Measurements from ENCODE around the gene PLXNA2.

PLXNA2 gene

DNA sequence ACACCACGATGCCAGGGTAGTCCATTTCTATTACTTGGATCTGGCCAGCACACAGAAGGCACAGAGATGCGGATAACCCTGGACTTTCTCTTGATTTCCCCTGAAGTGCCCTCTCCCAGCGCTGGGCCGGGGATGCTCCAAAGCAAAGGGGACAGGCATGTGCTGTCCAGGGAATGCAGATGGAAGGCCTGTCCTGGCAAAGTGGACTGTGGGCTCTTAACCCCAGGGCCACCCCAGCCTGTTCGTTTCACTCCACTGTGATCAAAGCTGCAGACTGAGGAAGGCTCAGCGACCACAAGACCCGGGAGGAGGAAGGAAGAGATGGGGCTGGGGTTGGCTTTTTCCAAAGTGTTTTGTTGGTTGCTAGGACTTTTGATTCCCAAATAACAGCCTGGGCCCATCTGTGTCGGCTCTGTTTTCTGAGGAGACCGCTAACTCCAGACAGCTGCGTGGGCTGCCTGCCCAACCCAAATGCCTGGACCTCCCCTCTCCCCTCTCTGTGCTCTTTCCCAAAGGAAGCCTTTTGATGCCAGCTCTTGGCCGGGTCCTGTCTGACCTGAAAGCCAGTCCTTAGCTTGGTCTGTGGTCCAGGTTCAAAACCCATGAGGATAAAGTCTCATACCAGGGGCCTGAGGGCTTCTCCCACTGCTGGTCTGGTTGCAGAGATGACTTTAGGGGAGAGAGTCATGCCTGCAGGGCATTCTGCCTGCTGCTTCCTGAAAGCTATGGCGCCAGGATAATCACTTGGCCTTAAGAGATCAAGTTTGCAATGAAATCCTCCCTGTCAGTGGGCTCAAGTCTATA is 213.7 kb downstream of the PLXNA2 start:
- H3K4me3 ChIP-seq (ENCODE audit: low read depth, low read length), result no peak overlapping the region
- ChIA-PET POLR2A (interaction anchor here (0.6 to 1.6 kb wide), 4 partner anchors 36 to 214 kb away, joined by 3 to 5 read pairs (median 4); partner anchors contain the start of gene PLXNA2), CTCF (interaction anchor here (0.7 to 25.1 kb wide), 10 partner anchors 9 to 216 kb away, joined by 3 to 990 read pairs (median 5); partner anchors contain the start of gene PLXNA2)
- no peak for DNase-seq (ENCODE audit: low read depth, low spot score)
- TF ChIP-seq, protein P1, sequence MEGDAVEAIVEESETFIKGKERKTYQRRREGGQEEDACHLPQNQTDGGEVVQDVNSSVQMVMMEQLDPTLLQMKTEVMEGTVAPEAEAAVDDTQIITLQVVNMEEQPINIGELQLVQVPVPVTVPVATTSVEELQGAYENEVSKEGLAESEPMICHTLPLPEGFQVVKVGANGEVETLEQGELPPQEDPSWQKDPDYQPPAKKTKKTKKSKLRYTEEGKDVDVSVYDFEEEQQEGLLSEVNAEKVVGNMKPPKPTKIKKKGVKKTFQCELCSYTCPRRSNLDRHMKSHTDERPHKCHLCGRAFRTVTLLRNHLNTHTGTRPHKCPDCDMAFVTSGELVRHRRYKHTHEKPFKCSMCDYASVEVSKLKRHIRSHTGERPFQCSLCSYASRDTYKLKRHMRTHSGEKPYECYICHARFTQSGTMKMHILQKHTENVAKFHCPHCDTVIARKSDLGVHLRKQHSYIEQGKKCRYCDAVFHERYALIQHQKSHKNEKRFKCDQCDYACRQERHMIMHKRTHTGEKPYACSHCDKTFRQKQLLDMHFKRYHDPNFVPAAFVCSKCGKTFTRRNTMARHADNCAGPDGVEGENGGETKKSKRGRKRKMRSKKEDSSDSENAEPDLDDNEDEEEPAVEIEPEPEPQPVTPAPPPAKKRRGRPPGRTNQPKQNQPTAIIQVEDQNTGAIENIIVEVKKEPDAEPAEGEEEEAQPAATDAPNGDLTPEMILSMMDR (IDR thresholded peaks at IDR 0.05; ENCODE audit: insufficient read depth, low read length, missing control alignments), result no peak

DNA sequence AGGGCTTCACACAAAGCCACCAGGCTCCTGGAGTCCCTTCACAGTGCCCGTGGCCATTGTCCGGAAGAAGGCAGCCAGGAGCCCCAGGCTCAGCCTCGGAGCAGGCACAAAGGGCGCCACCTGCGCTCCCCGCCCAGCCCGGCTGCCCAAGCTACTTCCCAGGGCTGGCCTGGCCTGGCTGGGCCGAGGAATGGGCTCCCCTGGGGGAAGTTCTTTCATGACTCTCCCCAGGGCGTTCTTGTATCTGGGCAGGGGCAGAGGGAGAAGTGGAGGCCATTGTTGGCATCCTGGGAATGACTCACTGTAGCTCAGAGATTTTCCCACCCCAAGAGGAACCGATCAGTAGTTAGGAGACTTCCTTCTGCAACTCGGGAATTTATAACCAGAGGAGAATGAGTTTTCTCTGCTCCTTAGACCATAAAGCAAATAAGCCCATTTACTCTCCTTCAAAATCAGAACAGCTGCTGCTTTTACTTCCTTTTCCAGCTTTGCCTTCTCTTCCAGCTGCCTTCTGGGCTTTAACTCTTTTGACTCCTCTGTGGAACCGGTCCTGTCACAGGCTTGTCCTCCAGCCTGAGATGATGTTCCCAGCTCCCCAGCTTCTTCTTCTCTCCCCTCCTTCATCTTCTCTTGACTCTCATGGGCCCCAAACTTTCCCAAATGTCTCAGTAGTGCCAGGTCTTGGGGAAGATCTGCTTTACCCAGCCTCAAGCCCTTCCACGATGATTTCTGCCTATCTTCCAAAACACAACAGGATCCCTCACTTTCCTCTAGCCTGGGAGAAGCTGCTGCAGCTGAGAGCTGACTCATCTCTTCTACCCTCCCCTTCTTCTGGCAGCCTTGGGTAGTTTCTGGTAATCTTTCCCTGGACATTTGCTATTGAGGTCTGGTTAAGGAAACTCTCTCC is 214.6 kb downstream of the PLXNA2 start:
- POLR2A ChIA-PET, result interaction anchor here (1.5 to 1.6 kb wide), 2 partner anchors 213 to 215 kb away, joined by 4 to 5 read pairs; partner anchors contain the start of gene PLXNA2
- CTCF ChIA-PET, result interaction anchor here (0.9 to 25.1 kb wide), 8 partner anchors 8 to 217 kb away, joined by 3 to 990 read pairs (median 8); partner anchors contain the start of gene PLXNA2
- TF ChIP-seq, protein P1 (IDR thresholded peaks at IDR 0.05; ENCODE audit: insufficient read depth, low read length, missing control alignments), result no peak
- DNase-seq (ENCODE audit: low read depth, low spot score), result no peak
- H3K4me3 ChIP-seq (ENCODE audit: low read depth, low read length), result no peak overlapping the region

DNA sequence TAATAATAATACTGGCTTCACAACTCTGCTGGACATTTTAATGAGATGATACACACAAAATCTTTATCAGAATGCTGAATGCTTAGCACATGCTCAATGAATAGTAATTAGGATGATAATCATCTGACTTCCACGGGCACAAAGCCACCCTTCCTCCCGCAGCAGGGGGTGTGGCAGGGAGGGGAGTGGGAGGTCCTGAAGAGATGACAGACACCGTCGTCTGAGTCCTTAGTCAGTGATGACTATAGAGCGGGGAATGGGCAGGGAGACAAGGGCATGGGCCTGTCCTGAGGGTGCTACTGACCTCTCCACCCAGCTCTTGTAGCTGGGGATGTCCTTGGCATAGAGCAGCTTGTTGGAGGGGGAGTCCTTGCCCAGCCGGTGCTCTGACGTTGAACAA is 215.7 kb downstream of the PLXNA2 start:
- CTCF ChIA-PET, result interaction anchor here (0.8 to 25.1 kb wide), 6 partner anchors 12 to 218 kb away, joined by 3 to 990 read pairs (median 5); partner anchors contain the start of gene PLXNA2
- no peak overlapping the region for H3K4me3 ChIP-seq (ENCODE audit: low read depth, low read length)
- DNase-seq (ENCODE audit: low read depth, low spot score), result no peak
- POLR2A ChIA-PET, result no interaction called here
- TF ChIP-seq, protein P1 (IDR thresholded peaks at IDR 0.05; ENCODE audit: insufficient read depth, low read length, missing control alignments), result no peak

DNA sequence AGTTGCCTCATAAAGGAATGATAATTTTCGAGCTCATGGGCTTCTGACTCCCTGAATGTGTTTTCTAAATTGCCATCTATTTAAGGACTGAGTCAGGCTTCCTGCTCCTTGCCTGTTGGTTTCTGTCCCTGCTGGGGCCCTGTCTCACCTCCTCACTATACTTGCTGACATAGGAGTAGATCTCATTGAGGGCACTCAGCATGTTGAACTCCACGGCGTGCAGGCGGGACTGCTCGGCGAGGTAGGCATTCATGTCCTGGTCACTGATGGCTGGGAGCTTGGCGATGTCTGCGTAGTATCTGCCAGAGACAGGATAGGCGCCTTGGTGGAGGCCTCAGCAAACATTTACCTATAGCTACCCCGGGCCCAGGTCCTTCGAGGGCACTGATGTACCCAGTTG is 216.3 kb downstream of the PLXNA2 start:
- no peak overlapping the region for H3K4me3 ChIP-seq (ENCODE audit: low read depth, low read length)
- POLR2A ChIA-PET, result no interaction called here
- CTCF ChIA-PET, result interaction anchor here (0.8 to 25.1 kb wide), 5 partner anchors 12 to 218 kb away, joined by 3 to 990 read pairs (median 5); partner anchors contain the start of gene PLXNA2
- DNase-seq (ENCODE audit: low read depth, low spot score), result no peak
- TF ChIP-seq, protein P1 (IDR thresholded peaks at IDR 0.05; ENCODE audit: insufficient read depth, low read length, missing control alignments), result no peak

DNA sequence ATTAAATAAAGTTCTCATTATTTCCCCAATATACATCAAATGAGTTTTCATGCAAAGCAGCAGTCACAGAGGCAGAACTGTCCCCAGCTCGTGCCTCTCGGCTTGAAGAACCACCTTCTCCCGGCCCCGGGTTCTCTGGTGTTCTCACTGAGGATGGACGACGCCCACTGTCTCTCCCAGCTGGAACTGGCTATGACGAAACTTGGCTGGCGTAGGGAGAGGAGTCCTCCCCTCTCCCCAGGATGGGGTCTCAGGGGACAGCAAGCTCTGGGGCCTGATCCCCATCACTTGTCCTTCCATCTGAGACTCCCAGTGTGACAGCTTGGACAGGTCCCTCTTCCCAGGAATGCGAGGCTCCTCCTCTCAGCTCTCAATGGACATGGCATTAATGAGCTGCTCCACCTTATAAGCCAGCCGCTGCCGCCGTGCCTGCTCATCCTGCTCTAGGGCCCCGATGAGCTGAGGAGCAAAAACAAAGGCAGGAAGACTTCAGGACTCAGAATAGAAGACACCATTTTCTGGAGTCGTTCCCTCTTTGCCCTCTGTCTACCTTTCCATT is 217.2 kb downstream of the PLXNA2 start:
- ChIA-PET CTCF (interaction anchor here (0.7 to 25.1 kb wide), 7 partner anchors 11 to 219 kb away, joined by 3 to 990 read pairs (median 5); partner anchors contain the start of gene PLXNA2), POLR2A (no interaction called here)
- TF ChIP-seq, protein P1 (IDR thresholded peaks at IDR 0.05; ENCODE audit: insufficient read depth, low read length, missing control alignments), result no peak
- H3K4me3 ChIP-seq (ENCODE audit: low read depth, low read length), result no peak overlapping the region
- no peak for DNase-seq (ENCODE audit: low read depth, low spot score)
